ENCODE data around the gene MTURN. TPM values are rescaled to one million over a fixed set of nuclear protein-coding genes. Genes with fewer than 3 reads are reported as not detected.

The MTURN gene
- total RNA-seq, 1 experiment from 2014 or later, result 89.4 TPM

GRCh38 chr7:30148426-30148825 is 13.6 kb downstream of the MTURN start:
- Histone ChIP-seq H3K27me3 (ENCODE audit: low read length) (no peaks in the 10 kb centered on the region), H3K9ac (ENCODE audit: low read length) (no peak overlapping the region; the same call in 1 of the 2 replicates), H4K20me1 (ENCODE audit: insufficient read depth, low read depth, low read length) (no peaks in the 10 kb centered on the region), H3K36me3 (ENCODE audit: insufficient read depth, low read length) (peaks cover 40% of the 10 kb centered on the region), H3K79me2 (ENCODE audit: low read length) (peaks cover 98% of the 10 kb centered on the region), H3K9me3 (ENCODE audit: low read length) (no peaks in the 10 kb centered on the region), H3K4me2 (ENCODE audit: low read depth, low read length, poor library complexity, severe bottlenecking) (peak overlapping the region; percentile 57), H3K27ac (ENCODE audit: low read length) (peak overlapping the region; percentile 72), H3K4me3 (ENCODE audit: low read length) (no peak overlapping the region), H2AFZ (ENCODE audit: low read length) (no peak overlapping the region), H3K9me2 (replicated peaks; ENCODE audit: insufficient read depth, low read length) (no peaks in the 10 kb centered on the region), H3K4me1 (ENCODE audit: low read length) (peaks cover 60% of the 10 kb centered on the region)
- no peak for DNase-seq

GRCh38 chr7:30148951-30149459 is 14.2 kb downstream of the MTURN start:
- H3K27ac ChIP-seq (ENCODE audit: low read length), result peak overlapping the region; percentile 72; the same call in 1 of the 2 replicates
- no peak overlapping the region for H3K4me3 ChIP-seq (ENCODE audit: low read length)
- no peak overlapping the region for H3K9ac ChIP-seq (ENCODE audit: low read length)
- no peak overlapping the region for H2AFZ ChIP-seq (ENCODE audit: low read length)
- peaks cover 42% of the 10 kb centered on the region for H3K36me3 ChIP-seq (ENCODE audit: insufficient read depth, low read length)
- DNase-seq, result peak; percentile 59
- no peaks in the 10 kb centered on the region for H4K20me1 ChIP-seq (ENCODE audit: insufficient read depth, low read depth, low read length)
- H3K79me2 ChIP-seq (ENCODE audit: low read length), result peaks cover 93% of the 10 kb centered on the region
- H3K9me2 ChIP-seq (replicated peaks; ENCODE audit: insufficient read depth, low read length), result no peaks in the 10 kb centered on the region
- H3K4me1 ChIP-seq (ENCODE audit: low read length), result peaks cover 54% of the 10 kb centered on the region
- H3K4me2 ChIP-seq (ENCODE audit: low read depth, low read length, poor library complexity, severe bottlenecking), result no peak overlapping the region
- H3K27me3 ChIP-seq (ENCODE audit: low read length), result no peaks in the 10 kb centered on the region
- no peaks in the 10 kb centered on the region for H3K9me3 ChIP-seq (ENCODE audit: low read length)

- no peak overlapping the region for H3K4me3 ChIP-seq (ENCODE audit: low read length)
- no peak overlapping the region for H2AFZ ChIP-seq (ENCODE audit: low read length)
- DNase-seq, result no peak
- no peak overlapping the region for H3K27ac ChIP-seq (ENCODE audit: low read length)
- no peaks in the 10 kb centered on the region for H3K9me3 ChIP-seq (ENCODE audit: low read length)
- peaks cover 51% of the 10 kb centered on the region for H3K4me1 ChIP-seq (ENCODE audit: low read length)
- no peak overlapping the region for H3K4me2 ChIP-seq (ENCODE audit: low read depth, low read length, poor library complexity, severe bottlenecking)
- no peaks in the 10 kb centered on the region for H3K9me2 ChIP-seq (replicated peaks; ENCODE audit: insufficient read depth, low read length)
- no peak overlapping the region for H3K9ac ChIP-seq (ENCODE audit: low read length)
- peaks cover 93% of the 10 kb centered on the region for H3K79me2 ChIP-seq (ENCODE audit: low read length)
- H4K20me1 ChIP-seq (ENCODE audit: insufficient read depth, low read depth, low read length), result no peaks in the 10 kb centered on the region
- H3K27me3 ChIP-seq (ENCODE audit: low read length), result no peaks in the 10 kb centered on the region
- peaks cover 50% of the 10 kb centered on the region for H3K36me3 ChIP-seq (ENCODE audit: insufficient read depth, low read length)
Observed at GRCh38 chr7:30149640-30150272, 15.0 kb downstream of the MTURN start.

GRCh38 chr7:30150711-30151110 is 15.9 kb downstream of the MTURN start:
- Histone ChIP-seq H3K36me3 (ENCODE audit: insufficient read depth, low read length) (peaks cover 56% of the 10 kb centered on the region), H4K20me1 (ENCODE audit: insufficient read depth, low read depth, low read length) (no peaks in the 10 kb centered on the region), H2AFZ (ENCODE audit: low read length) (no peak overlapping the region), H3K9me3 (ENCODE audit: low read length) (no peaks in the 10 kb centered on the region), H3K4me2 (ENCODE audit: low read depth, low read length, poor library complexity, severe bottlenecking) (no peak overlapping the region), H3K9ac (ENCODE audit: low read length) (no peak overlapping the region), H3K27ac (ENCODE audit: low read length) (no peak overlapping the region), H3K9me2 (replicated peaks; ENCODE audit: insufficient read depth, low read length) (no peaks in the 10 kb centered on the region), H3K4me3 (ENCODE audit: low read length) (no peak overlapping the region), H3K27me3 (ENCODE audit: low read length) (no peaks in the 10 kb centered on the region), H3K4me1 (ENCODE audit: low read length) (peaks cover 51% of the 10 kb centered on the region), H3K79me2 (ENCODE audit: low read length) (peaks cover 93% of the 10 kb centered on the region)
- no peak for DNase-seq

GRCh38 chr7:30154111-30154587 is 19.4 kb downstream of the MTURN start:
- H3K36me3 ChIP-seq (ENCODE audit: insufficient read depth, low read length), result peaks cover 60% of the 10 kb centered on the region
- no peak overlapping the region for H3K9ac ChIP-seq (ENCODE audit: low read length)
- H3K4me1 ChIP-seq (ENCODE audit: low read length), result peaks cover 51% of the 10 kb centered on the region
- H4K20me1 ChIP-seq (ENCODE audit: insufficient read depth, low read depth, low read length), result no peaks in the 10 kb centered on the region
- peaks cover 73% of the 10 kb centered on the region for H3K79me2 ChIP-seq (ENCODE audit: low read length)
- H3K27me3 ChIP-seq (ENCODE audit: low read length), result no peaks in the 10 kb centered on the region
- no peak for DNase-seq
- H3K4me3 ChIP-seq (ENCODE audit: low read length), result no peak overlapping the region
- no peak overlapping the region for H2AFZ ChIP-seq (ENCODE audit: low read length)
- no peaks in the 10 kb centered on the region for H3K9me2 ChIP-seq (replicated peaks; ENCODE audit: insufficient read depth, low read length)
- H3K27ac ChIP-seq (ENCODE audit: low read length), result 0 out of 2 replicates have a peak overlapping the region, but pooled peaks have one; percentile 34
- no peak overlapping the region for H3K4me2 ChIP-seq (ENCODE audit: low read depth, low read length, poor library complexity, severe bottlenecking)
- H3K9me3 ChIP-seq (ENCODE audit: low read length), result no peaks in the 10 kb centered on the region

GRCh38 chr7:30155481-30155880 is 20.7 kb downstream of the MTURN start:
- H3K4me1 ChIP-seq (ENCODE audit: low read length), result peaks cover 64% of the 10 kb centered on the region
- no peaks in the 10 kb centered on the region for H3K9me3 ChIP-seq (ENCODE audit: low read length)
- no peaks in the 10 kb centered on the region for H4K20me1 ChIP-seq (ENCODE audit: insufficient read depth, low read depth, low read length)
- no peaks in the 10 kb centered on the region for H3K9me2 ChIP-seq (replicated peaks; ENCODE audit: insufficient read depth, low read length)
- no peak overlapping the region for H3K4me3 ChIP-seq (ENCODE audit: low read length)
- H3K9ac ChIP-seq (ENCODE audit: low read length), result no peak overlapping the region
- no peaks in the 10 kb centered on the region for H3K27me3 ChIP-seq (ENCODE audit: low read length)
- H3K4me2 ChIP-seq (ENCODE audit: low read depth, low read length, poor library complexity, severe bottlenecking), result no peak overlapping the region
- no peak overlapping the region for H2AFZ ChIP-seq (ENCODE audit: low read length)
- H3K36me3 ChIP-seq (ENCODE audit: insufficient read depth, low read length), result peaks cover 49% of the 10 kb centered on the region
- 0 out of 2 replicates have a peak overlapping the region, but pooled peaks have one; percentile 91 for H3K27ac ChIP-seq (ENCODE audit: low read length)
- peaks cover 69% of the 10 kb centered on the region for H3K79me2 ChIP-seq (ENCODE audit: low read length)
- DNase-seq, result no peak

- no peak for DNase-seq
- peaks cover 58% of the 10 kb centered on the region for H3K79me2 ChIP-seq (ENCODE audit: low read length)
- H4K20me1 ChIP-seq (ENCODE audit: insufficient read depth, low read depth, low read length), result no peaks in the 10 kb centered on the region
- H3K4me1 ChIP-seq (ENCODE audit: low read length), result peaks cover 81% of the 10 kb centered on the region
- peaks cover 36% of the 10 kb centered on the region for H3K36me3 ChIP-seq (ENCODE audit: insufficient read depth, low read length)
- peak overlapping the region; percentile 22 for H3K4me2 ChIP-seq (ENCODE audit: low read depth, low read length, poor library complexity, severe bottlenecking)
- H3K9me3 ChIP-seq (ENCODE audit: low read length), result no peaks in the 10 kb centered on the region
- H3K27me3 ChIP-seq (ENCODE audit: low read length), result no peaks in the 10 kb centered on the region
- H3K27ac ChIP-seq (ENCODE audit: low read length), result peak overlapping the region; percentile 91
- 0 out of 2 replicates have a peak overlapping the region, but pooled peaks have one; percentile 3 for H3K9ac ChIP-seq (ENCODE audit: low read length)
- H3K4me3 ChIP-seq (ENCODE audit: low read length), result no peak overlapping the region
- H2AFZ ChIP-seq (ENCODE audit: low read length), result no peak overlapping the region
- H3K9me2 ChIP-seq (replicated peaks; ENCODE audit: insufficient read depth, low read length), result no peaks in the 10 kb centered on the region
Observed at GRCh38 chr7:30157204-30157603, 22.4 kb downstream of the MTURN start.

GRCh38 chr7:30159163-30159562 is 24.4 kb downstream of the MTURN start:
- peak overlapping the region; percentile 91 for H3K27ac ChIP-seq (ENCODE audit: low read length)
- peak overlapping the region; percentile 81 for H3K4me2 ChIP-seq (ENCODE audit: low read depth, low read length, poor library complexity, severe bottlenecking)
- no peak overlapping the region for H2AFZ ChIP-seq (ENCODE audit: low read length)
- DNase-seq, result no peak
- peak overlapping the region; percentile 8; the same call in 1 of the 2 replicates for H3K4me3 ChIP-seq (ENCODE audit: low read length)
- no peaks in the 10 kb centered on the region for H4K20me1 ChIP-seq (ENCODE audit: insufficient read depth, low read depth, low read length)
- H3K27me3 ChIP-seq (ENCODE audit: low read length), result no peaks in the 10 kb centered on the region
- no peaks in the 10 kb centered on the region for H3K9me3 ChIP-seq (ENCODE audit: low read length)
- H3K79me2 ChIP-seq (ENCODE audit: low read length), result peaks cover 62% of the 10 kb centered on the region
- peak overlapping the region; percentile 46; the same call in 1 of the 2 replicates for H3K9ac ChIP-seq (ENCODE audit: low read length)
- no peaks in the 10 kb centered on the region for H3K9me2 ChIP-seq (replicated peaks; ENCODE audit: insufficient read depth, low read length)
- H3K4me1 ChIP-seq (ENCODE audit: low read length), result peaks cover 98% of the 10 kb centered on the region
- H3K36me3 ChIP-seq (ENCODE audit: insufficient read depth, low read length), result peaks cover 21% of the 10 kb centered on the region
